HL-60/S4 (cell line): ENCODE results near the gene TMEM182.

Experiments used
- in situ Hi-C: fragments of 300-500 bp; cut with MboI; formaldehyde crosslinking; loops from 2 replicates; pipeline ENCODE4 v1.14.3; 2022; ENCODE audit warnings: low sequenced_read_pairs

The TMEM182 gene

DNA sequence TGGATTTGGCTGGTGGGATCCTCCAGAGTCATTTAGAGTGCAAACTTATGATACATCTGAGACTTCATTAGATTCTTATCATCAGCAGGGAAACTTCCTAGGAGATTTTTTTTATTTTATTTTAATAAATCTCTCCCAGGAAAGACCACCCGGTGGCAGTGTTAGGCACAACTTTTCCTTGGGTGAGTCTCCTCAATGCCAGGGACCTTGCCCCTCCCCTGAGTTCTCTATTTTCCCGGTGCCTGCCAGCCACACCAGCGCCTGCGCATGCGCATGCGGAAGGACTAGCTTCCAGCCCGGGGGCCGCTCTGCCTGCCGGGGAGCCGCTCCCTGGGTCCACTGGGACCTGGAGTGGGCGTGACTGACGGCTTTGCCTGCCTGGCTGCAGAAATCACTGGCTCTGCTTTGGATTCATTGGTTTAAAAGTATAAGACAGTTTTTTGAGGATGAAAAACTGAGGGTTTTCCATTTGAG, 86.6 kb downstream of the TMEM182 start:
- in situ Hi-C loops = loop anchor here (25.0 kb wide), 1 partner anchor 314 kb away; no protein-coding TSS in a partner anchor

DNA sequence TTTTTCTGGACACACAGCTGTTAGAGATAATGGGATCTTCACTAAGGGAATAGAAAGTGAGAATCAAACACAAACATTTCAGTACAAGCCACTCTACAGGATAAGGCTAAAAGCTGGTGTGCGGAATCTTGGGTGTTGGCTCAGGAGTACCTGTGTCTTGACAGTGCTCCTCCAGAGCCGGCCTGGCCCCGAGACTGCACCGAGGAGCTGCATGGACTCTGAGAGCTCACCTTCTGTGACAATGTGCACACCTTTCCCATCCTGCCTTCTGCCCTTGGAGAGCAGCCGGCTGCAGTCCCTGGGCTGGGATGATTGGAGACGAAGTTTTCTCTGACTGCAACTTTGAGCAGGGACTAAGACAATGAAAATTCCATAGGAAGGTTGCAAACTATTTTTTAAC, 89.1 kb downstream of the TMEM182 start:
- in situ Hi-C loops = no loop called here

GRCh38 chr2:102852867-102853266, 91.0 kb downstream of the TMEM182 start:
- in situ Hi-C loops = no loop called here
